ENCODE measurements around the gene PRKG1. TPM values are rescaled to one million over a fixed set of nuclear protein-coding genes. Genes with fewer than 3 reads are reported as not detected.

Gene PRKG1
- total and polyA plus RNA-seq, 12 donors, result 3.8 to 48.1 (median 29.9) TPM

GRCh38 chr10:51057925-51058324 lies 16.4 kb upstream of the PRKG1 start:
- 90 to 95% methylated on average over 4 of the region's 4 CpGs for WGBS, 2 donors
- Histone ChIP-seq H3K4me3 (no peak overlapping the region), H3K27me3 (no peaks in the 10 kb centered on the region), H3K36me3 (no peaks in the 10 kb centered on the region), H3K27ac (no peak overlapping the region), H3K9me3 (peaks cover 0 to 19% (median 5%) of the 10 kb centered on the region in 11 donors), H3K4me1 (peaks cover 0 to 16% (median 0%) of the 10 kb centered on the region in 9 donors)
- no peak for ATAC-seq
- no peak for TF ChIP-seq CTCF (IDR thresholded peaks at IDR 0.05)
- DNase-seq, result no peak
- intact Hi-C loops (cut with DNase I), result no loop called here

GRCh38 chr10:51063166-51063565 lies 11.1 kb upstream of the PRKG1 start:
- H3K9me3 ChIP-seq, result peaks cover 0 to 9% (median under 1%) of the 10 kb centered on the region in 11 donors
- no peak for ATAC-seq
- no peak overlapping the region for H3K27ac ChIP-seq
- intact Hi-C loops (cut with DNase I), result loop anchor here in 6 of 10 donors (2.0 to 10.0 kb wide), 10 partner anchors 360 to 1154 kb away; no protein-coding TSS in a partner anchor
- no peak for DNase-seq
- peaks cover 0 to 19% (median 3%) of the 10 kb centered on the region in 9 donors for H3K4me1 ChIP-seq
- no peaks in the 10 kb centered on the region for H3K36me3 ChIP-seq
- H3K4me3 ChIP-seq, result no peak overlapping the region
- H3K27me3 ChIP-seq, result no peaks in the 10 kb centered on the region
- TF ChIP-seq CTCF (IDR thresholded peaks at IDR 0.05), result no peak
- WGBS, 2 donors, result 80 to 86% methylated on average over 4 of the region's 4 CpGs

- Histone ChIP-seq H3K27me3 (no peaks in the 10 kb centered on the region), H3K4me1 (peaks cover 0 to 19% (median 3%) of the 10 kb centered on the region in 9 donors), H3K4me3 (no peak overlapping the region), H3K27ac (no peak overlapping the region), H3K36me3 (no peaks in the 10 kb centered on the region), H3K9me3 (peaks cover 0 to 1% (median 0%) of the 10 kb centered on the region in 11 donors)
- peak in 8 of 9 donors; percentile 41 to 74 (median 66) for TF ChIP-seq CTCF (IDR thresholded peaks at IDR 0.05)
- intact Hi-C loops (cut with DNase I), result loop anchor here in 6 of 10 donors (2.0 to 10.0 kb wide), 10 partner anchors 359 to 1153 kb away; no protein-coding TSS in a partner anchor
- DNase-seq, result no peak
- 0 to 1% methylated on average over 2 of the region's 2 CpGs for WGBS, 2 donors
- peak in 5 of 8 donors; percentile 47 to 69 (median 55) for ATAC-seq
Measured at GRCh38 chr10:51063659-51064535, 10.4 kb upstream of the PRKG1 start.

- ATAC-seq (no peak), DNase-seq (no peak)
- TF ChIP-seq CTCF (IDR thresholded peaks at IDR 0.05), result no peak
- 43 to 48% methylated on average over 1 of the region's 1 CpG for WGBS, 2 donors
- intact Hi-C loops (cut with DNase I), result loop anchor here in 7 of 10 donors (5.0 to 10.0 kb wide), 10 partner anchors 359 to 1151 kb away; no protein-coding TSS in a partner anchor
- Histone ChIP-seq H3K4me3 (no peak overlapping the region), H3K4me1 (peaks cover 0 to 19% (median 3%) of the 10 kb centered on the region in 9 donors), H3K27ac (no peak overlapping the region), H3K36me3 (no peaks in the 10 kb centered on the region), H3K9me3 (no peaks in the 10 kb centered on the region), H3K27me3 (no peaks in the 10 kb centered on the region)
Measured at GRCh38 chr10:51066231-51066630, 8.1 kb upstream of the PRKG1 start.
